ENCODE data around the gene KCTD10. TPM values are rescaled to one million over a fixed set of nuclear protein-coding genes. Genes with fewer than 3 reads are reported as not detected.
A peak's percentile ranks its signal among the peaks of the same experiment; 100 is the strongest.

KCTD10 gene
- total and polyA plus RNA-seq, 4 donors = 28.9 to 41.7 (median 36.2) TPM

DNA sequence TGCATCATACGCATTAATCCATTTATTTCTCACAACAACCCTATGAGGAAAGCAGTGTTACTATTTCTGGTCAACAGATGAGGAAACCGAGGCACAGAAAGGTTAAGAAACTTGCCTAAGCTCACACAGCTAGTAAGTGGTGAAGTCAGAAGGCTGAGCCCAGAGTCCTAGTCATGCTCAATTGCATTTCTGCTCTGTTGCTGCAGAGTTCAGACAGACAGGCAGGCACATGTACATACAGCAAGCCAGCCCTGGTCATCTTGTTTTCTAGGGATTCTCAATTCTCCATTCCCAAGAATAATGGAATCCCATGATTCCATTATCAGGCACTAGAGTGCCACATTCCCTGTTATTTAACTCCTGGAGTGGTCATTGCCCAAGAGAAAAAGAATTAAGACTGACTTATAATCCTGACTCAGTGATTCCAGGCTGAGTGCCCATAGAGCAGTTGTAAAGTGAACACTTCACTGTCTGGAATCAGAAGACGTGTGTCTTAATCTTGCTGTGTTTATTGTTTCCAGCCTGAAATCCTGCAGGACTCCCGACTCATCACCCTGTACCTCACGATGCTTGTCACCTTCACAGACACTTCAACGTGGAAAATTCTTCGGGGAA is 11.1 kb upstream of the KCTD10 start:
- Histone ChIP-seq H3K36me3 (ENCODE audit: control insufficient read depth, insufficient read depth, low read length) (peaks cover 53% of the 10 kb centered on the region), H3K27ac (ENCODE audit: low read depth, low read length) (no peak overlapping the region), H3K27me3 (ENCODE audit: control insufficient read depth, insufficient read depth, low read length) (no peaks in the 10 kb centered on the region), H3K4me1 (ENCODE audit: control insufficient read depth, insufficient read depth, low read length) (no peaks in the 10 kb centered on the region), H3K4me3 (ENCODE audit: low read depth, low read length) (no peak overlapping the region), H3K9me3 (ENCODE audit: control insufficient read depth, insufficient read depth, low read length) (no peaks in the 10 kb centered on the region)
- 97% methylated on average over 6 of the region's 7 CpGs for WGBS (ENCODE audit: insufficient coverage)
- no peak for DNase-seq (ENCODE audit: low read depth in 4 of 6, low spot score in 6 of 6)

GRCh38 chr12:109487181-109488050 is 10.3 kb upstream of the KCTD10 start:
- no peak overlapping the region for H3K4me3 ChIP-seq (ENCODE audit: low read depth, low read length)
- no peaks in the 10 kb centered on the region for H3K9me3 ChIP-seq (ENCODE audit: control insufficient read depth, insufficient read depth, low read length)
- no peaks in the 10 kb centered on the region for H3K4me1 ChIP-seq (ENCODE audit: control insufficient read depth, insufficient read depth, low read length)
- H3K36me3 ChIP-seq (ENCODE audit: control insufficient read depth, insufficient read depth, low read length) = peaks cover 52% of the 10 kb centered on the region
- 95% methylated on average over 9 of the region's 9 CpGs for WGBS (ENCODE audit: insufficient coverage)
- no peak overlapping the region for H3K27ac ChIP-seq (ENCODE audit: low read depth, low read length)
- DNase-seq (ENCODE audit: low read depth in 4 of 6, low spot score in 6 of 6) = no peak
- no peaks in the 10 kb centered on the region for H3K27me3 ChIP-seq (ENCODE audit: control insufficient read depth, insufficient read depth, low read length)

- H3K4me1 ChIP-seq (ENCODE audit: control insufficient read depth, insufficient read depth, low read length) = no peaks in the 10 kb centered on the region
- DNase-seq (ENCODE audit: low read depth in 4 of 6, low spot score in 6 of 6) = no peak
- no peaks in the 10 kb centered on the region for H3K9me3 ChIP-seq (ENCODE audit: control insufficient read depth, insufficient read depth, low read length)
- 98% methylated on average over 4 of the region's 4 CpGs for WGBS (ENCODE audit: insufficient coverage)
- H3K4me3 ChIP-seq (ENCODE audit: low read depth, low read length) = no peak overlapping the region
- no peak overlapping the region for H3K27ac ChIP-seq (ENCODE audit: low read depth, low read length)
- H3K36me3 ChIP-seq (ENCODE audit: control insufficient read depth, insufficient read depth, low read length) = peaks cover 49% of the 10 kb centered on the region
- no peaks in the 10 kb centered on the region for H3K27me3 ChIP-seq (ENCODE audit: control insufficient read depth, insufficient read depth, low read length)
Measured at GRCh38 chr12:109485201-109485600, 8.1 kb upstream of the KCTD10 start.

- Histone ChIP-seq H3K36me3 (ENCODE audit: control insufficient read depth, insufficient read depth, low read length) (peaks cover 39% of the 10 kb centered on the region), H3K27ac (ENCODE audit: low read depth, low read length) (no peak overlapping the region), H3K9me3 (ENCODE audit: control insufficient read depth, insufficient read depth, low read length) (no peaks in the 10 kb centered on the region), H3K4me3 (ENCODE audit: low read depth, low read length) (no peak overlapping the region), H3K4me1 (ENCODE audit: control insufficient read depth, insufficient read depth, low read length) (peaks cover 5% of the 10 kb centered on the region), H3K27me3 (ENCODE audit: control insufficient read depth, insufficient read depth, low read length) (no peaks in the 10 kb centered on the region)
- no peak for DNase-seq (ENCODE audit: low read depth in 4 of 6, low spot score in 6 of 6)
- 97% methylated on average over 4 of the region's 11 CpGs for WGBS (ENCODE audit: insufficient coverage)
Measured at GRCh38 chr12:109483346-109483745, 6.2 kb upstream of the KCTD10 start.

- WGBS (ENCODE audit: insufficient coverage) = 90% methylated on average over 2 of the region's 2 CpGs
- Histone ChIP-seq H3K27ac (ENCODE audit: low read depth, low read length) (no peak overlapping the region), H3K9me3 (ENCODE audit: control insufficient read depth, insufficient read depth, low read length) (no peaks in the 10 kb centered on the region), H3K27me3 (ENCODE audit: control insufficient read depth, insufficient read depth, low read length) (no peaks in the 10 kb centered on the region), H3K4me3 (ENCODE audit: low read depth, low read length) (no peak overlapping the region), H3K4me1 (ENCODE audit: control insufficient read depth, insufficient read depth, low read length) (peaks cover 8% of the 10 kb centered on the region), H3K36me3 (ENCODE audit: control insufficient read depth, insufficient read depth, low read length) (peaks cover 36% of the 10 kb centered on the region)
- no peak for DNase-seq (ENCODE audit: low read depth in 4 of 6, low spot score in 6 of 6)
Measured at GRCh38 chr12:109482894-109483293, 5.8 kb upstream of the KCTD10 start.

DNA sequence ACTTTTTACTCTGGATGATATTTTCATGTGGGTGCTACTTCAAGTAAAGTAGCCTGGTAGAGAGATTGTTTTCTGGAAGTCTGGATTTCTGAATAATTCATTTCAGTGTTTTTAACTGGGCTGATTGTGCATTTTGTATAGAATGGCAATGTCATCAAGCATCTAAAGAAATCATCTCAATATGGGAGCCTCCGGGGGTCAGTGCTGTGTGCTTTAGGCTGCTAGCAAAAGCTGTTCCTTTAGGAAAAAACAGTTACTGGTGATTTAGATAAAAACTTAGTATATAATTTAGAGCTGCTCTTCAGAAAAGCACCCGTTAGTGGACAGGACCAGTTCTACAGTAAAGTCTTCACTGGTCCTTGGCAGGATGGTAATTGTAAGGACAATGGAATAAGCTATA is 5.4 kb upstream of the KCTD10 start:
- no peak overlapping the region for H3K4me3 ChIP-seq (ENCODE audit: low read depth, low read length)
- H3K36me3 ChIP-seq (ENCODE audit: control insufficient read depth, insufficient read depth, low read length) = peaks cover 34% of the 10 kb centered on the region
- no peaks in the 10 kb centered on the region for H3K9me3 ChIP-seq (ENCODE audit: control insufficient read depth, insufficient read depth, low read length)
- DNase-seq (ENCODE audit: low read depth in 4 of 6, low spot score in 6 of 6) = no peak
- WGBS (ENCODE audit: insufficient coverage) = no CpG with 5 or more reads among the region's 2 CpGs
- peaks cover 8% of the 10 kb centered on the region for H3K4me1 ChIP-seq (ENCODE audit: control insufficient read depth, insufficient read depth, low read length)
- H3K27ac ChIP-seq (ENCODE audit: low read depth, low read length) = no peak overlapping the region
- no peaks in the 10 kb centered on the region for H3K27me3 ChIP-seq (ENCODE audit: control insufficient read depth, insufficient read depth, low read length)

DNA sequence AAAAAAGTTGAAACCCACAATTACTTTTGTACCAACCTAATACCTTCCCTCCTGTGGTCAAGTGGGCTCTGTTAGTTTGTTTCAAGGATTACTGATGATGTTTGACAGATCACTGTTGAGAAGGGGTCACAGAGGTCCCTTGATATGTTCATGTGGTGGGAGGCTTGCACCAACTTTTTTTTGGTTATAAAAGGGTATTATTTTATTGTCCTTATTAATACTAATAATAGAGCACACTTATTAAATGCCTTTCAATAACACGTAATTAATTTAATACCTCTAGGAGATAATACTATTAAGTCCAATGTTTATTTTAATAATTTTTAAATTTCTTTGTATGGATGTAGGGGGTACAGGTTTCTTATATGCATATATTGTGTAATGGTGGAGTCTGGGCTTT is 4.8 kb upstream of the KCTD10 start:
- H3K9me3 ChIP-seq (ENCODE audit: control insufficient read depth, insufficient read depth, low read length) = no peaks in the 10 kb centered on the region
- H3K4me3 ChIP-seq (ENCODE audit: low read depth, low read length) = no peak overlapping the region
- DNase-seq (ENCODE audit: low read depth in 4 of 6, low spot score in 6 of 6) = no peak
- no peaks in the 10 kb centered on the region for H3K27me3 ChIP-seq (ENCODE audit: control insufficient read depth, insufficient read depth, low read length)
- no CpG with 5 or more reads among the region's 1 CpG for WGBS (ENCODE audit: insufficient coverage)
- H3K4me1 ChIP-seq (ENCODE audit: control insufficient read depth, insufficient read depth, low read length) = peaks cover 8% of the 10 kb centered on the region
- peaks cover 28% of the 10 kb centered on the region for H3K36me3 ChIP-seq (ENCODE audit: control insufficient read depth, insufficient read depth, low read length)
- H3K27ac ChIP-seq (ENCODE audit: low read depth, low read length) = no peak overlapping the region

- no peak overlapping the region for H3K27ac ChIP-seq (ENCODE audit: low read depth, low read length)
Measured at GRCh38 chr12:109480356-109480755, 3.3 kb upstream of the KCTD10 start.

GRCh38 chr12:109479761-109480160 is 2.7 kb upstream of the KCTD10 start:
- Histone ChIP-seq H3K9me3 (ENCODE audit: control insufficient read depth, insufficient read depth, low read length) (no peaks in the 10 kb centered on the region), H3K36me3 (ENCODE audit: control insufficient read depth, insufficient read depth, low read length) (peaks cover 12% of the 10 kb centered on the region), H3K4me3 (ENCODE audit: low read depth, low read length) (no peak overlapping the region), H3K27ac (ENCODE audit: low read depth, low read length) (no peak overlapping the region), H3K27me3 (ENCODE audit: control insufficient read depth, insufficient read depth, low read length) (no peaks in the 10 kb centered on the region), H3K4me1 (ENCODE audit: control insufficient read depth, insufficient read depth, low read length) (peaks cover 13% of the 10 kb centered on the region)
- DNase-seq (ENCODE audit: low read depth in 4 of 6, low spot score in 6 of 6) = no peak
- no CpG with 5 or more reads among the region's 1 CpG for WGBS (ENCODE audit: insufficient coverage)

More at GRCh38 chr12:109480356-109480755, 3.3 kb upstream of the KCTD10 start:
- Histone ChIP-seq H3K4me3 (ENCODE audit: low read depth, low read length) (no peak overlapping the region), H3K9me3 (ENCODE audit: control insufficient read depth, insufficient read depth, low read length) (no peaks in the 10 kb centered on the region), H3K4me1 (ENCODE audit: control insufficient read depth, insufficient read depth, low read length) (peaks cover 13% of the 10 kb centered on the region), H3K27me3 (ENCODE audit: control insufficient read depth, insufficient read depth, low read length) (no peaks in the 10 kb centered on the region), H3K36me3 (ENCODE audit: control insufficient read depth, insufficient read depth, low read length) (peaks cover 18% of the 10 kb centered on the region)
- DNase-seq (ENCODE audit: low read depth in 4 of 6, low spot score in 6 of 6) = no peak
- WGBS (ENCODE audit: insufficient coverage) = no CpG with 5 or more reads among the region's 4 CpGs

- H3K9me3 ChIP-seq (ENCODE audit: control insufficient read depth, insufficient read depth, low read length) = no peaks in the 10 kb centered on the region
- no peak for DNase-seq (ENCODE audit: low read depth in 4 of 6, low spot score in 6 of 6)
- WGBS (ENCODE audit: insufficient coverage) = 6% methylated on average over 6 of the region's 9 CpGs
- H3K27ac ChIP-seq (ENCODE audit: low read depth, low read length) = no peak overlapping the region
- H3K27me3 ChIP-seq (ENCODE audit: control insufficient read depth, insufficient read depth, low read length) = no peaks in the 10 kb centered on the region
- peak overlapping the region; percentile 86 for H3K4me3 ChIP-seq (ENCODE audit: low read depth, low read length)
- H3K4me1 ChIP-seq (ENCODE audit: control insufficient read depth, insufficient read depth, low read length) = peaks cover 13% of the 10 kb centered on the region
- peaks cover 6% of the 10 kb centered on the region for H3K36me3 ChIP-seq (ENCODE audit: control insufficient read depth, insufficient read depth, low read length)
Measured at GRCh38 chr12:109477963-109478315, 839 bp upstream of the KCTD10 start.

Data from spinal cord (tissue), 10 donors.